C4-2B (cell line): Measurements from ENCODE around the gene CRIP1.

ENCODE experiments used
- ZFX ChIP-seq: fragments of 450-650 bp; IDR thresholded peaks from 2 replicates; pipeline ENCODE4 v1.6.1; 2017
- TF ChIP-seq, protein P1 (sequence below): fragments of 450-650 bp; conservative IDR thresholded peaks from 2 replicates; pipeline ENCODE4 v1.5.1; 2017; ENCODE audit warnings: mild to moderate bottlenecking

DNA sequence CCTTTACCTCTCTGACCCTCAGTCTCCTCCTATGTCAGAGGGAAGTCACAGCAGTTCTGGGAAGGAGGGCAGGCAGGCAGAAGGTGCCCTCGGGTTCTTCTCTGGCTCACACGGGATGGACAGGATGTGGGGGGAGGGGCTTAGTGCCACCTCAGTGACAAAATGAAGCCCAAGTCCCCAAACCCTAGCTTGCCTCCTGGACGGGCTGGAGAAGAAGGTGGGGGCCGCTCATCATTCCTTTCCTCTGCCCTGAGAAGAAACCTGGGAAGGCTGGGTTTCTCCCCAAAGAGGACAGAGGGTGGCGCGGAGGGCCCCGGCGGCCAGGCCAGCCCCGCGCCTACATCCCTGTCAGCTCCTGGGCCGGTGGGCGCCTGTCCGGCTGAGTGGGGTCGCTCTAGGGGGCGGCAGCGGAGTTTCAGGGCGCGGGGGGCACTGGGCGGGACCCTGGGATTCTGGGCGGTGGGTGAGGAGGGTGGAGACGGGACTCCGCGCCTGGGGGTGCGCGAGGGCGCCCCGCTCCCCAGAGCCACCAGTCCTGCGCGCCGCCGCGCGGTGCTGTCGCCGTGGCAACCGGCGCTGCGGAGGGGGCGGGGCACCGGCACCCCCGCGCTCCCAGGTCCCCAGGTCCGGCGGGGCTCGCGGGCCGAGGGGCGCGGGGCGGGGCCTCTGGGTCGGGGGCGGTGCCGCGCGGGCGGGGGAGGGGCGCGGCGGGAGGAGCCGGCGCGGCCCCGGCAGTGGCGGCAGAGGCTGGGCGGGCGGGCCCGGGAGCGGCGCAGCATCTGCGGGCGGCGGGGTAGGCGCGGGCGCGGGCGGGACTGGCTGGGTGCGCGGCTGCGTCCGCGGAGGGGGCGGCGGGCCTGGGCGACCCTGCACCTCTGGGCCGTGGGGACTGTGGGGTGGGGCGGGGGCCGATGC, 39.4 kb downstream of the CRIP1 start, which contains the start of gene TMEM121:
- TF ChIP-seq, protein P1, sequence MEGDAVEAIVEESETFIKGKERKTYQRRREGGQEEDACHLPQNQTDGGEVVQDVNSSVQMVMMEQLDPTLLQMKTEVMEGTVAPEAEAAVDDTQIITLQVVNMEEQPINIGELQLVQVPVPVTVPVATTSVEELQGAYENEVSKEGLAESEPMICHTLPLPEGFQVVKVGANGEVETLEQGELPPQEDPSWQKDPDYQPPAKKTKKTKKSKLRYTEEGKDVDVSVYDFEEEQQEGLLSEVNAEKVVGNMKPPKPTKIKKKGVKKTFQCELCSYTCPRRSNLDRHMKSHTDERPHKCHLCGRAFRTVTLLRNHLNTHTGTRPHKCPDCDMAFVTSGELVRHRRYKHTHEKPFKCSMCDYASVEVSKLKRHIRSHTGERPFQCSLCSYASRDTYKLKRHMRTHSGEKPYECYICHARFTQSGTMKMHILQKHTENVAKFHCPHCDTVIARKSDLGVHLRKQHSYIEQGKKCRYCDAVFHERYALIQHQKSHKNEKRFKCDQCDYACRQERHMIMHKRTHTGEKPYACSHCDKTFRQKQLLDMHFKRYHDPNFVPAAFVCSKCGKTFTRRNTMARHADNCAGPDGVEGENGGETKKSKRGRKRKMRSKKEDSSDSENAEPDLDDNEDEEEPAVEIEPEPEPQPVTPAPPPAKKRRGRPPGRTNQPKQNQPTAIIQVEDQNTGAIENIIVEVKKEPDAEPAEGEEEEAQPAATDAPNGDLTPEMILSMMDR: no peak
- TF ChIP-seq ZFX: no peak
